WERI-Rb-1 (cell line): Measurements from ENCODE around the gene MRPL16.

ENCODE experiments used
- DNase-seq: peaks from one replicate; pipeline ENCODE4 v3.0.0-alpha.2; 2020
- H3K27ac ChIP-seq: fragments of 250-450 bp; sonication (Bioruptor Pico); 2 replicates; pipeline ENCODE4 v1.5.1; 2020; ENCODE audit warnings: mild to moderate bottlenecking, moderate library complexity
- H3K27me3 ChIP-seq: fragments of 250-450 bp; sonication (Bioruptor Pico); 2 replicates; pipeline ENCODE4 v1.5.1; 2021; ENCODE audit warnings: mild to moderate bottlenecking, low read depth, moderate library complexity; ENCODE audit not compliant: insufficient read depth, severe bottlenecking
- H3K36me3 ChIP-seq: fragments of 250-450 bp; sonication (Bioruptor Pico); 2 replicates; pipeline ENCODE4 v1.5.1; 2020; ENCODE audit warnings: mild to moderate bottlenecking, moderate library complexity
- H3K4me3 ChIP-seq: 2 replicates; pipeline ENCODE4 v1.5.1; 2011; ENCODE audit warnings: low read depth, mild to moderate bottlenecking, control low read depth, low read length
- H3K9me3 ChIP-seq: fragments of 250-450 bp; sonication (Bioruptor Pico); 2 replicates; pipeline ENCODE4 v1.5.1; 2021; ENCODE audit warnings: mild to moderate bottlenecking, moderate library complexity; ENCODE audit not compliant: severe bottlenecking
- TF ChIP-seq, protein P1 (sequence below): IDR thresholded peaks from 2 replicates; pipeline ENCODE4 v1.5.1; 2011; ENCODE audit warnings: low read depth, mild to moderate bottlenecking, control low read depth, inconsistent platforms, low read length

Gene MRPL16

DNA sequence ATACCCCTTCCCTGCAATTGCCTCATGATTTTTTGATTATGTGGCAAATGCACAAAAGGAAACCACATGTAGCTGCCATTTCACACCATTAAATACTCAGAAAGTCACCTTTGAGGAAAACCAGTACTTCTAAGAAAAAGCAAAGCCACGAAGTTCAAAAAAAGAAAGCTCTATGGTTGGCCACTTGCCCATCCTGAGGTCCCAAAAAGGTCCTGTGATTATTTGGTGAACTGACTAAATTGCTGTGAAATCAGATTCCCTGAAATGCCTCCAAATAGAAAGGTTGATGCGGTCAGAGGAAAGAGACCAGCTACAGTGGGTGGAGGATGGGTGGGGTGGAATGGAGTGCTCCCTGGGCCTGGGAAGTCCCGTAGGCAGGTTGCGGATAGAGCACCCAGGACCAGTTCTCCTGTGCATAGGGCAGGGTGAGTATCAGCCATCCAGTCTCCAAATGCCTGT, 26.9 kb downstream of the MRPL16 start:
- H3K36me3 ChIP-seq, result peaks cover 83% of the 10 kb centered on the region
- DNase-seq, result no peak
- TF ChIP-seq, protein P1, sequence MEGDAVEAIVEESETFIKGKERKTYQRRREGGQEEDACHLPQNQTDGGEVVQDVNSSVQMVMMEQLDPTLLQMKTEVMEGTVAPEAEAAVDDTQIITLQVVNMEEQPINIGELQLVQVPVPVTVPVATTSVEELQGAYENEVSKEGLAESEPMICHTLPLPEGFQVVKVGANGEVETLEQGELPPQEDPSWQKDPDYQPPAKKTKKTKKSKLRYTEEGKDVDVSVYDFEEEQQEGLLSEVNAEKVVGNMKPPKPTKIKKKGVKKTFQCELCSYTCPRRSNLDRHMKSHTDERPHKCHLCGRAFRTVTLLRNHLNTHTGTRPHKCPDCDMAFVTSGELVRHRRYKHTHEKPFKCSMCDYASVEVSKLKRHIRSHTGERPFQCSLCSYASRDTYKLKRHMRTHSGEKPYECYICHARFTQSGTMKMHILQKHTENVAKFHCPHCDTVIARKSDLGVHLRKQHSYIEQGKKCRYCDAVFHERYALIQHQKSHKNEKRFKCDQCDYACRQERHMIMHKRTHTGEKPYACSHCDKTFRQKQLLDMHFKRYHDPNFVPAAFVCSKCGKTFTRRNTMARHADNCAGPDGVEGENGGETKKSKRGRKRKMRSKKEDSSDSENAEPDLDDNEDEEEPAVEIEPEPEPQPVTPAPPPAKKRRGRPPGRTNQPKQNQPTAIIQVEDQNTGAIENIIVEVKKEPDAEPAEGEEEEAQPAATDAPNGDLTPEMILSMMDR, result no peak

DNA sequence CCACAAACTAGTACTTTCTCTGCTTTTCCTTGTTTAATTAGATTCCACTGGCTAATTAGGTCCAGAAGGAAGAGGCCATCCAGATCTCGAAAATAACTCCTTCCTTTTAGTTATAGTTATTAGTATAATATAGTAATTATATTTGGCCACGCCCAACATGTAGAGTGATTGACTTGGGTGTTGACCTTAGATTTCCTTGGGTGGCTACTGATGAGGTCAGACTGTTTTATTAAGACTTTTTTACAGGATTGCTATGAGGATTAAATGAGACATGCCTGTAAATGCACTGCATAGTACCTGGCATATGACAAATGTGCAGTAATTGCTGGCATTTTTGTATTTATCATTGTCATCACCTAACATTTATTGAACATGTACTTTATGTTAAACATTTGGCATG, 28.5 kb downstream of the MRPL16 start:
- H3K36me3 ChIP-seq, result peaks cover 82% of the 10 kb centered on the region
- H3K27me3 ChIP-seq, result no peaks in the 10 kb centered on the region
- no peak overlapping the region for H3K27ac ChIP-seq
- H3K9me3 ChIP-seq, result no peaks in the 10 kb centered on the region
- no peak for DNase-seq
- H3K4me3 ChIP-seq, result no peak overlapping the region
- TF ChIP-seq, protein P1, result no peak

More for the DNA sequence above, 26.9 kb downstream of the MRPL16 start:
- H3K4me3 ChIP-seq, result no peak overlapping the region
- no peaks in the 10 kb centered on the region for H3K9me3 ChIP-seq
- no peak overlapping the region for H3K27ac ChIP-seq
- H3K27me3 ChIP-seq, result no peaks in the 10 kb centered on the region

DNA sequence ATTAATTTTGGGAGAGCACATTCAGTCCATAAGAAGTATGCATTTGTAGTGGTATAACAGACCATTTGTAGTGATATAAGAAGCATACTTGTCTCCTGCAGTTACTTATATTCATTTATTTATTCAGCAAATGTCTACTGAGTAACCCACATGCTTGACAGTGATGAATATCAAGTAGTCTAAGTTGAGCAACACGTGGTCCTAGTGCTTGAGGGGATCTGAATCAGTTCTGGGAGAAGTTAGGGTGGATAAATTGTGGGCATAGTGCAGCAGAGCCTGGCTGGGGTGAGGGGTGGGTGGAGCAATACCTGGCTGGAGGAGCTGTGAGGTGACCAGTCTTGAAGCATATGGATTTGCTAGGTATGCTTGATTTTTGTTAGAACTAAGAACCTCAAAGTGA, 31.1 kb downstream of the MRPL16 start:
- H3K9me3 ChIP-seq, result no peaks in the 10 kb centered on the region
- H3K27me3 ChIP-seq, result no peaks in the 10 kb centered on the region
- no peak overlapping the region for H3K4me3 ChIP-seq
- H3K36me3 ChIP-seq, result peaks cover 91% of the 10 kb centered on the region
- TF ChIP-seq, protein P1, result no peak
- no peak overlapping the region for H3K27ac ChIP-seq
- no peak for DNase-seq

DNA sequence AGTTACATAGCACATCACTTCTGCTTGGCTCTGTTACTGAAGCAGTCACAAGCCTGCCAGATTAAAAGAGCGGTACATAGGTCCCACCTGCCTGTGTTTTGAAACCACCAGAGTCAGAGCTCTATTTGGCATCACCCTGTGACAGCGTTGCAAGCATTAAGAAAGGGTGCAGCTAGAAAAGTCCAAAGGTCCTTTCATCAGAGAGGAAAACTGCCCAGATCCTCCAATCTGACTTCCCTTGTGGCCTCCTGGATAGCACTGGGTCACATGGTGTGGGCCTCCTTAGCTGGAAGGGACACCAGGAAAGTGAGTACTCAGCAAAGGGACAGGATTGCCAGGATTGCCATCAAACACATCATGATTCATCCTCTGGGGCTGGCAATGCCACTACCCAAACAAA, 32.5 kb downstream of the MRPL16 start:
- H3K27me3 ChIP-seq, result no peaks in the 10 kb centered on the region
- H3K36me3 ChIP-seq, result peaks cover 90% of the 10 kb centered on the region
- TF ChIP-seq, protein P1, result no peak
- no peak overlapping the region for H3K4me3 ChIP-seq
- H3K27ac ChIP-seq, result no peak overlapping the region
- DNase-seq, result no peak
- no peaks in the 10 kb centered on the region for H3K9me3 ChIP-seq

DNA sequence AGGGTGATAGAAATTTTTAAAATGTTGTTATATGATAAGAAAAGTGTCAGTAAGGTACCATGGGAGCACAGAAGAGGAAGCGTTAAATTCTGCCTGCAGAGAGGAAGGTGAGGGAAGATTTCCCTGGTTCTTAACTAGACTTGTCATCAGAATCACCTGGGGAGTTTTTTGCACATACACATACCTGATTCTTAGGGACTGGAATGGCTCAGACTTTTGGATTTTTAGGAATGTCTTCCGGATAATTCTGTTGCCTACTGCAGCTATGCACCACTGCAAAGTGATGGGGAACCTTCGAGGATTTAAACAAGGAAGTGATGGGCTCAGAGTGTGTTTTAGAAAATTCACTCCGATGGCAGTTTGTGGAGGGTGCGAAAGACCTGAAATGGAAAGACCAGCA, 33.5 kb downstream of the MRPL16 start:
- no peaks in the 10 kb centered on the region for H3K27me3 ChIP-seq
- DNase-seq, result no peak
- H3K36me3 ChIP-seq, result peaks cover 86% of the 10 kb centered on the region
- TF ChIP-seq, protein P1, result no peak
- H3K4me3 ChIP-seq, result no peak overlapping the region
- no peaks in the 10 kb centered on the region for H3K9me3 ChIP-seq
- no peak overlapping the region for H3K27ac ChIP-seq
